SU-DHL-6 (cell line): Measurements from ENCODE around the gene SOD1.

Experiments used
- EZH2phosphoT487 ChIP-seq: fragments of 200-600 bp; sonication (generic), shearing (Covaris generic); conservative IDR thresholded peaks from 2 replicates; pipeline ENCODE4 v1.6.1; 2018; ENCODE audit warnings: mild to moderate bottlenecking, antibody characterized with exemption, low read length, moderate library complexity, mixed read lengths
- TF ChIP-seq, protein P1 (sequence below): fragments of 200-600 bp; sonication (generic); IDR thresholded peaks from one replicate; pipeline ENCODE4 v1.5.1; 2017; ENCODE audit warnings: antibody characterized with exemption, mild to moderate bottlenecking, low read length, moderate library complexity; ENCODE audit not compliant: insufficient read depth, poor library complexity, severe bottlenecking

DNA sequence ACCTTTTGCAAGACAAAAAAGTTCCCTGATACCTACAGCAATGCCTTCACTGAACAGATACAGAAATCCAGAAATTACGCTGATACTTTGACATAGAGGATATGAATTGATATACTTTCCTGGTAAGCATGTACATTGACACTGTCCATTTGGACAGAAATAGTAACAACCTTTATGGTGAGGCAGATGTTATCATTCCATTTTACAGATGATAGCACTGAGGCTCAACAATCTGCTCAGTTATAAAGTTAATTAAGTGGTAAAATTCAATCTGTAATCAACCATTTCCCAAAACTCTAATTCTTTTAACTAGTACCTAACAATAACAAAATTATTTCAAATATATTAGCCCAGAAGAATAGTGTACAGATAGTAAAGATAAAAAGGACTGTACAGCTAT, 51.8 kb downstream of the SOD1 start:
- TF ChIP-seq, protein P1, sequence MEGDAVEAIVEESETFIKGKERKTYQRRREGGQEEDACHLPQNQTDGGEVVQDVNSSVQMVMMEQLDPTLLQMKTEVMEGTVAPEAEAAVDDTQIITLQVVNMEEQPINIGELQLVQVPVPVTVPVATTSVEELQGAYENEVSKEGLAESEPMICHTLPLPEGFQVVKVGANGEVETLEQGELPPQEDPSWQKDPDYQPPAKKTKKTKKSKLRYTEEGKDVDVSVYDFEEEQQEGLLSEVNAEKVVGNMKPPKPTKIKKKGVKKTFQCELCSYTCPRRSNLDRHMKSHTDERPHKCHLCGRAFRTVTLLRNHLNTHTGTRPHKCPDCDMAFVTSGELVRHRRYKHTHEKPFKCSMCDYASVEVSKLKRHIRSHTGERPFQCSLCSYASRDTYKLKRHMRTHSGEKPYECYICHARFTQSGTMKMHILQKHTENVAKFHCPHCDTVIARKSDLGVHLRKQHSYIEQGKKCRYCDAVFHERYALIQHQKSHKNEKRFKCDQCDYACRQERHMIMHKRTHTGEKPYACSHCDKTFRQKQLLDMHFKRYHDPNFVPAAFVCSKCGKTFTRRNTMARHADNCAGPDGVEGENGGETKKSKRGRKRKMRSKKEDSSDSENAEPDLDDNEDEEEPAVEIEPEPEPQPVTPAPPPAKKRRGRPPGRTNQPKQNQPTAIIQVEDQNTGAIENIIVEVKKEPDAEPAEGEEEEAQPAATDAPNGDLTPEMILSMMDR, result no peak
- TF ChIP-seq EZH2phosphoT487, result no peak
